ENCODE measurements around the gene PLEKHH1. TPM values are rescaled to one million over a fixed set of nuclear protein-coding genes. Genes with fewer than 3 reads are reported as not detected.

The PLEKHH1 gene
- total and polyA plus RNA-seq, 2 experiments from 2014 or later, result 14.7 to 33.9 TPM

- no peak for TF ChIP-seq ZNF462 (CRISPR knock-in tag; IDR thresholded peaks at IDR 0.05)
- no peak for TF ChIP-seq EZH2phosphoT487 (IDR thresholded peaks at IDR 0.05; ENCODE audit: unreplicated experiment)
- no peak for TF ChIP-seq ZNF331 (CRISPR knock-in tag; IDR thresholded peaks at IDR 0.05; ENCODE audit: low read depth)
- no peak for TF ChIP-seq REST (IDR thresholded peaks at IDR 0.05; ENCODE audit: unreplicated experiment)
- TF ChIP-seq ZNF114 (CRISPR knock-in tag; IDR thresholded peaks at IDR 0.05), result no peak
- no peak for TF ChIP-seq JUNB (IDR thresholded peaks at IDR 0.05; ENCODE audit: unreplicated experiment)
- TF ChIP-seq ETS1 (IDR thresholded peaks at IDR 0.05), result no peak
- TF ChIP-seq STAT1 (IDR thresholded peaks at IDR 0.05; ENCODE audit: unreplicated experiment), result no peak
Observed at GRCh38 chr14:67573228-67574010, 40.3 kb downstream of the PLEKHH1 start (continued).

Data from GM23338 (cell line).